H1 (cell line): ENCODE measurements around the gene ANXA9. TPM values are rescaled to one million over a fixed set of nuclear protein-coding genes. Genes with fewer than 3 reads are reported as not detected.

Experiments used
- CTCF ChIA-PET: fragments of 300-600 bp; sonication (Branson Sonifier 250); formaldehyde crosslinking; loops from one replicate; lab custom pipeline; 2021; ENCODE audit not compliant: partially characterized antibody; lab: Charles Lee
- POLR2A ChIA-PET: fragments of 300-600 bp; sonication (Branson Sonifier 250); formaldehyde crosslinking; loops from one replicate; lab custom pipeline; 2021; ENCODE audit warnings: inconsistent platforms; ENCODE audit not compliant: partially characterized antibody; lab: Charles Lee
- DNase-seq, 2 experiments: peaks; one replicate each; pipeline versions ENCODE4 v3.0.0 to v3.0.0-alpha.2; 2010 to 2022; ENCODE audit warnings: low spot score in 2 of 2, low read depth in 1 of 2, mixed read lengths in 1 of 2
- FAIRE-seq: peaks from 2 replicates; lab custom pipeline; 2011; peaks lifted over from hg19 to GRCh38; lab: Jason Lieb, UNC
- H2AFZ ChIP-seq: 2 replicates; pipeline ENCODE4 v1.8.1; 2012; ENCODE audit warnings: low read length, inconsistent platforms
- H2AK5ac ChIP-seq: 2 replicates; pipeline ENCODE4 v1.6.1; 2013; ENCODE audit warnings: low read depth, low read length
- H2BK120ac ChIP-seq: replicated peaks from 2 replicates; pipeline ENCODE3; 2013; ENCODE audit warnings: low read depth, low read length, inconsistent platforms
- H2BK12ac ChIP-seq: 2 replicates; pipeline ENCODE4 v1.6.1; 2013; ENCODE audit warnings: low read depth, low read length
- H2BK15ac ChIP-seq: 2 replicates; pipeline ENCODE4 v1.6.1; 2013; ENCODE audit warnings: low read length
- H2BK20ac ChIP-seq: 2 replicates; pipeline ENCODE4 v1.6.1; 2013; ENCODE audit warnings: low read length
- H2BK5ac ChIP-seq: 2 replicates; pipeline ENCODE4 v1.6.1; 2013; ENCODE audit warnings: low read depth, low read length
- H3K14ac ChIP-seq: 2 replicates; pipeline ENCODE4 v1.6.1; 2013; ENCODE audit warnings: inconsistent platforms; ENCODE audit not compliant: insufficient read length
- H3K18ac ChIP-seq: 2 replicates; pipeline ENCODE4 v1.6.1; 2013; ENCODE audit warnings: low read length; ENCODE audit errors: extremely low read depth
- H3K23ac ChIP-seq: 2 replicates; pipeline ENCODE4 v1.6.1; 2013; ENCODE audit warnings: inconsistent platforms; ENCODE audit not compliant: insufficient read length
- H3K23me2 ChIP-seq: 2 replicates; pipeline ENCODE4 v1.6.1; 2013; ENCODE audit warnings: low read depth, low read length
- H3K27ac ChIP-seq: 2 replicates; pipeline ENCODE4 v1.6.1; 2011; ENCODE audit warnings: low read depth, low read length, inconsistent platforms
- H3K27me3 ChIP-seq, 4 experiments: replicated peaks in 1 of 4; 1 replicate in 1 of 4; 2 replicates in 3 of 4; pipeline versions ENCODE4 v1.6.1 to v1.8.1; 2011 to 2013; ENCODE audit warnings: low read length in 3 of 4, mild to moderate bottlenecking in 3 of 4, inconsistent platforms in 2 of 4, mixed read lengths in 2 of 4, moderate library complexity in 1 of 4; ENCODE audit not compliant: control insufficient read depth in 3 of 4, insufficient read depth in 3 of 4; ENCODE audit errors: extremely low read depth in 1 of 4
- H3K36me3 ChIP-seq, 4 experiments: 2 replicates each; pipeline versions ENCODE4 v1.6.1 to v1.8.1; 2011 to 2013; ENCODE audit warnings: mild to moderate bottlenecking in 4 of 4, low read length in 3 of 4, moderate library complexity in 2 of 4, control low read depth in 1 of 4, inconsistent platforms in 1 of 4; ENCODE audit not compliant: insufficient read depth in 4 of 4, control insufficient read depth in 2 of 4
- H3K4ac ChIP-seq: replicated peaks from 2 replicates; pipeline ENCODE3; 2013; ENCODE audit warnings: low read length, low read depth, mixed read lengths, inconsistent platforms; ENCODE audit not compliant: insufficient read length
- H3K4me1 ChIP-seq, 4 experiments: replicated peaks in 1 of 4; 1 replicate in 1 of 4; 2 replicates in 3 of 4; pipeline versions ENCODE4 v1.6.1 to v1.8.1; 2011 to 2013; ENCODE audit warnings: low read length in 3 of 4, inconsistent platforms in 2 of 4, mixed read lengths in 1 of 4; ENCODE audit not compliant: insufficient read depth in 4 of 4, control insufficient read depth in 3 of 4
- H3K4me2 ChIP-seq, 2 experiments: 2 replicates each; pipeline versions ENCODE4 v1.6.1 to v1.8.1; 2011 to 2013; ENCODE audit warnings: low read depth in 2 of 2, low read length in 2 of 2, control low read depth in 1 of 2, inconsistent platforms in 1 of 2, mild to moderate bottlenecking in 1 of 2; ENCODE audit not compliant: insufficient read depth in 1 of 2
- H3K4me3 ChIP-seq, 4 experiments: fragments of 200-600, 300-600 bp in 1 of 4; sonication (generic), shearing (Covaris generic), sonication (Bioruptor Twin) in 1 of 4; 2 replicates each; pipeline versions ENCODE4 v1.5.1 to v1.8.1; 2011 to 2016; ENCODE audit warnings: low read length in 4 of 4, low read depth in 3 of 4, control low read depth in 2 of 4, inconsistent platforms in 2 of 4, mild to moderate bottlenecking in 2 of 4, mixed read lengths in 1 of 4, moderate library complexity in 1 of 4; ENCODE audit not compliant: insufficient read depth in 2 of 4; ENCODE audit errors: extremely low read depth in 1 of 4
- H3K56ac ChIP-seq: replicated peaks from 2 replicates; pipeline ENCODE3; 2013; ENCODE audit warnings: low read depth, mild to moderate bottlenecking, mixed read lengths, low read length, inconsistent platforms; ENCODE audit not compliant: insufficient read length
- H3K79me1 ChIP-seq: 2 replicates; pipeline ENCODE4 v1.6.1; 2013; ENCODE audit warnings: low read depth, low read length, control low read depth
- H3K79me2 ChIP-seq, 2 experiments: 2 replicates each; pipeline versions ENCODE4 v1.6.1 to v1.8.1; 2012 to 2013; ENCODE audit warnings: low read length in 2 of 2, mild to moderate bottlenecking in 2 of 2, inconsistent platforms in 1 of 2; ENCODE audit not compliant: insufficient read depth in 2 of 2, control insufficient read depth in 1 of 2
- H3K9ac ChIP-seq, 4 experiments: replicated peaks in 1 of 4; 1 replicate in 1 of 4; 2 replicates in 3 of 4; pipeline versions ENCODE4 v1.6.1 to v1.8.1; 2011 to 2013; ENCODE audit warnings: low read depth in 3 of 4, low read length in 3 of 4, control low read depth in 2 of 4, mild to moderate bottlenecking in 2 of 4, moderate library complexity in 2 of 4, inconsistent platforms in 1 of 4; ENCODE audit errors: extremely low read depth in 1 of 4
- H3K9me3 ChIP-seq, 2 experiments: 2 replicates each; pipeline versions ENCODE4 v1.6.1 to v1.8.1; 2012 to 2013; ENCODE audit warnings: mild to moderate bottlenecking in 2 of 2, moderate library complexity in 2 of 2, control low read depth in 1 of 2, inconsistent platforms in 1 of 2, low read depth in 1 of 2, low read length in 1 of 2, mixed read lengths in 1 of 2; ENCODE audit not compliant: insufficient read depth in 2 of 2
- H4K20me1 ChIP-seq, 2 experiments: replicated peaks in 1 of 2; 2 replicates each; pipeline versions ENCODE3 to v1.8.1; 2011 to 2013; ENCODE audit warnings: inconsistent platforms in 2 of 2, low read length in 2 of 2, mild to moderate bottlenecking in 1 of 2; ENCODE audit not compliant: insufficient read depth in 2 of 2, control insufficient read depth in 1 of 2
- H4K5ac ChIP-seq: 2 replicates; pipeline ENCODE4 v1.6.1; 2013; ENCODE audit warnings: low read length, low read depth, mixed read lengths, inconsistent platforms; ENCODE audit not compliant: insufficient read length
- H4K8ac ChIP-seq: 2 replicates; pipeline ENCODE4 v1.8.0; 2013; ENCODE audit warnings: mild to moderate bottlenecking, moderate library complexity, low read length, inconsistent platforms; ENCODE audit not compliant: insufficient read depth; ENCODE audit errors: extremely low read depth
- H4K91ac ChIP-seq: replicated peaks from 2 replicates; pipeline ENCODE3; 2013; ENCODE audit warnings: low read length, mixed read lengths, inconsistent platforms; ENCODE audit not compliant: insufficient read length
- BCL11A ChIP-seq, 2 experiments: IDR thresholded peaks; one replicate each; pipeline ENCODE4 v1.6.1; 2011; ENCODE audit warnings: low read depth in 2 of 2, low read length in 2 of 2, mild to moderate bottlenecking in 2 of 2
- BRCA1 ChIP-seq: IDR thresholded peaks from 2 replicates; pipeline ENCODE4 v1.6.1; 2012; ENCODE audit warnings: low read depth, low read length, improper control_type of control experiment
- CHD1 ChIP-seq: IDR thresholded peaks from 2 replicates; pipeline ENCODE4 v1.6.1; 2012; ENCODE audit warnings: low read depth, low read length, improper control_type of control experiment
- HDAC6 ChIP-seq: IDR thresholded peaks from one replicate; pipeline ENCODE4 v1.7.1; 2012; ENCODE audit warnings: low read depth, mild to moderate bottlenecking, inconsistent platforms, low read length, moderate library complexity
- JUN ChIP-seq: IDR thresholded peaks from 2 replicates; pipeline ENCODE4 v1.6.1; 2011; ENCODE audit warnings: low read depth, mild to moderate bottlenecking, improper control_type of control experiment, low read length
- JUND ChIP-seq: IDR thresholded peaks from 2 replicates; pipeline ENCODE4 v1.6.1; 2011; ENCODE audit warnings: mild to moderate bottlenecking, improper control_type of control experiment, low read length
- POLR2A ChIP-seq, 2 experiments: IDR thresholded peaks; 1 replicate in 1 of 2; 2 replicates in 1 of 2; pipeline ENCODE4 v1.6.1; 2011; ENCODE audit warnings: low read depth in 2 of 2, low read length in 2 of 2, mild to moderate bottlenecking in 2 of 2; ENCODE audit errors: control extremely low read depth in 1 of 2
- RAD21 ChIP-seq, 2 experiments: IDR thresholded peaks in 1 of 2; conservative IDR thresholded peaks in 1 of 2; 2 replicates each; pipeline ENCODE4 v1.6.1; 2011; ENCODE audit warnings: low read depth in 2 of 2, low read length in 2 of 2, improper control_type of control experiment in 1 of 2, inconsistent platforms in 1 of 2, mild to moderate bottlenecking in 1 of 2, moderate library complexity in 1 of 2
- RFX5 ChIP-seq: IDR thresholded peaks from 2 replicates; pipeline ENCODE4 v1.6.1; 2011; ENCODE audit warnings: low read depth, low read length, improper control_type of control experiment, borderline replicate concordance
- RXRA ChIP-seq: IDR thresholded peaks from 2 replicates; pipeline ENCODE4 v1.6.1; 2011; ENCODE audit warnings: low read depth, mild to moderate bottlenecking, low read length, moderate library complexity; ENCODE audit not compliant: insufficient read depth
- SIN3A ChIP-seq, 2 experiments: IDR thresholded peaks in 1 of 2; conservative IDR thresholded peaks in 1 of 2; 2 replicates each; pipeline ENCODE4 v1.6.1; 2011 to 2012; ENCODE audit warnings: low read length in 2 of 2, improper control_type of control experiment in 1 of 2, low read depth in 1 of 2, mild to moderate bottlenecking in 1 of 2
- SP1 ChIP-seq: IDR thresholded peaks from 2 replicates; pipeline ENCODE4 v1.6.1; 2011; ENCODE audit warnings: low read depth, low read length
- SUZ12 ChIP-seq: fragments of 200-600 bp; sonication (generic); IDR thresholded peaks from 2 replicates; pipeline ENCODE4 v1.6.1; 2012; ENCODE audit warnings: mild to moderate bottlenecking, inconsistent platforms, low read length, moderate library complexity, mixed read lengths
- TAF1 ChIP-seq: IDR thresholded peaks from 2 replicates; pipeline ENCODE4 v1.6.1; 2011; ENCODE audit warnings: mild to moderate bottlenecking, low read depth, low read length
- WGBS, 2 experiments: shearing (Covaris generic) in 1 of 2; methylation state at CpG; one replicate each; pipeline versions ENCODE4 v1.1.6 to v1.1.7; 2013 to 2015; ENCODE audit warnings: low lambda C conversion rate in 2 of 2, mixed read lengths in 2 of 2, inconsistent platforms in 1 of 2, low coverage in 1 of 2, missing lambda C conversion rate in 1 of 2; ENCODE audit not compliant: insufficient replicate concordance in 2 of 2, insufficient coverage in 1 of 2, insufficient read length in 1 of 2; ENCODE audit errors: extremely low coverage in 1 of 2, missing lambda C conversion rate in 1 of 2; 5-methylcytosine and 5-hydroxymethylcytosine counted together
- polyA plus RNA-seq, 7 experiments: library from polyadenylated mRNA; depleted of rRNA in 3 of 7; stranded (reverse) in 5 of 7; unstranded in 2 of 7; fragments of >200 nt in 5 of 7; fragments of 200-250 nt in 2 of 7; gene quantifications; 1 replicate in 5 of 7; 2 replicates in 1 of 7; 4 replicates in 1 of 7; pipeline versions ENCODE4 v1.2.1 to v1.2.3, GENCODE V29; 2011 to 2013; ENCODE audit warnings: missing spikeins in 2 of 7, mixed read lengths in 2 of 7
- total RNA-seq: library from RNA; stranded (reverse); fragmentation: NEBNext Ultra II Directional; extraction: Animal tissue kit (Norgen Biotek cat#: 25700); gene quantifications from 2 replicates; pipeline ENCODE4 v1.2.1, GENCODE V29; 2021

ANXA9 gene
- total and polyA plus RNA-seq, 2 of the 8 experiments (the other 6 are each of a cell fraction or from before 2014, with no cell fraction given), result 1.8 to 3.5 TPM

DNA sequence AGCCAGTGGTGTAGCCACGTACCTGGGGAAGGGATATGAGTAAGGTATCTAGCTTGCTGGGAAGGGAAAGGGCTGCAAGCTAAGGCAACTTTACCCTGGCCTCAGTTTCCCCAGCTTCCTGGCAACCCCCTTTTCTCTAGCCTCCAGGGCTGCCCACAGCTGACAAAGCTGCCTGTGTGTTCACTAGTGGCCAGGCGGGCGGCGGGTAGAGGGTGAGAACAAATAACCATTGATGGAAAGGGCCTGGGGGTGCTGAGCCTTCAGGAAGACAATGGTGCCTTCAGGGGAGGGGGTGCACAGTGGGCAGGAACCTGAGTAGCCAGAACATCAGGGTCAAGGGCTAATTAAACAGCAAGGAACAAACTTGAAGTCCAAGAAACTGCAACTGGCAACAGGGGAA, 13.6 kb upstream of the ANXA9 start:
- H3K23ac ChIP-seq, result no peak overlapping the region
- peaks cover 17% of the 10 kb centered on the region for H3K79me1 ChIP-seq
- H3K4ac ChIP-seq, result no peak overlapping the region
- no peak overlapping the region for H2BK12ac ChIP-seq
- no peak overlapping the region for H2AK5ac ChIP-seq
- H4K91ac ChIP-seq, result no peak overlapping the region
- no peak overlapping the region for H2BK5ac ChIP-seq
- no peak overlapping the region for H3K9ac ChIP-seq
- H3K14ac ChIP-seq, result no peak overlapping the region
- H3K36me3 ChIP-seq, result peaks cover 23 to 57% (median 50%) of the 10 kb centered on the region in 4 experiments
- no peaks in the 10 kb centered on the region; a peak in 1 of 4 replicates for H3K9me3 ChIP-seq
- no peak overlapping the region for H2BK120ac ChIP-seq
- H3K56ac ChIP-seq, result no peak overlapping the region
- H3K4me3 ChIP-seq, result no peak overlapping the region
- no peak for FAIRE-seq
- no peak overlapping the region for H3K18ac ChIP-seq
- CTCF ChIA-PET, result interaction anchor here (0.7 to 4.3 kb wide), 4 partner anchors 10 to 38 kb away, joined by 3 to 34 read pairs (median 4); partner anchors contain the start of genes ANXA9 and MINDY1
- H2AFZ ChIP-seq, result no peak overlapping the region
- POLR2A ChIA-PET, result interaction anchor here (0.6 to 10.5 kb wide), 7 partner anchors 7 to 230 kb away, joined by 3 to 133 read pairs (median 7); partner anchors contain the start of genes ANXA9, CERS2, LYSMD1 and MINDY1
- H4K5ac ChIP-seq, result no peak overlapping the region
- no peak for DNase-seq
- H3K27me3 ChIP-seq, result no peaks in the 10 kb centered on the region
- no peak overlapping the region for H2BK15ac ChIP-seq
- 85% methylated on average over 4 of the region's 4 CpGs; no CpG with 5 or more reads in 1 of the 2 experiments for WGBS, 2 experiments
- no peak overlapping the region for H2BK20ac ChIP-seq
- H3K4me1 ChIP-seq, result peaks cover 14 to 31% (median 21%) of the 10 kb centered on the region in 4 experiments
- peaks cover 21 to 50% of the 10 kb centered on the region in 2 experiments for H3K79me2 ChIP-seq
- no peak overlapping the region for H4K8ac ChIP-seq
- no peak overlapping the region for H3K27ac ChIP-seq
- H4K20me1 ChIP-seq, result peaks cover 18 to 26% of the 10 kb centered on the region in 2 experiments
- H3K4me2 ChIP-seq, result no peak overlapping the region
- peaks cover 2% of the 10 kb centered on the region; the same call in 1 of the 2 replicates for H3K23me2 ChIP-seq
- TF ChIP-seq BCL11A (IDR thresholded peaks at IDR 0.05; ENCODE audit: low read depth in 2 of 2, low read length in 2 of 2) (no peak), JUN (no peak), HDAC6 (no peak), CHD1 (no peak), SIN3A (conservative IDR thresholded peaks at IDR 0.05 in 1 of 2, IDR thresholded peaks at IDR 0.05 in 1 of 2; ENCODE audit: low read depth in 1 of 2, low read length in 2 of 2) (no peak), SP1 (no peak), JUND (no peak), RFX5 (no peak), TAF1 (no peak), RXRA (no peak), RAD21 (IDR thresholded peaks at IDR 0.05 in 1 of 2, conservative IDR thresholded peaks at IDR 0.05 in 1 of 2; ENCODE audit: low read depth in 2 of 2, low read length in 2 of 2) (no peak), BRCA1 (no peak), SUZ12 (no peak), POLR2A (IDR thresholded peaks at IDR 0.05; ENCODE audit: control extremely low read depth in 1 of 2, low read depth in 2 of 2, low read length in 2 of 2) (no peak)
